HFFc6 (cell line): ENCODE results near the gene PACRG. TPM values are rescaled to one million over a fixed set of nuclear protein-coding genes. Genes with fewer than 3 reads are reported as not detected.

Source experiments
- DNase-seq: peaks from one replicate; pipeline ENCODE4 v3.0.0-alpha.2; 2018
- H3K27ac Mint-ChIP-seq: 2 replicates; pipeline ENCODE4 v1.8.0; 2020; ENCODE audit warnings: mild to moderate bottlenecking, mixed read lengths
- H3K27me3 Mint-ChIP-seq: 2 replicates; pipeline ENCODE4 v1.8.0; 2021; ENCODE audit warnings: mild to moderate bottlenecking, moderate library complexity, mixed read lengths; ENCODE audit not compliant: insufficient read depth
- H3K36me3 Mint-ChIP-seq: 2 replicates; pipeline ENCODE4 v1.8.0; 2021; ENCODE audit warnings: low read depth, mixed read lengths
- H3K4me1 Mint-ChIP-seq: 2 replicates; pipeline ENCODE4 v1.8.0; 2020; ENCODE audit warnings: low read depth, mixed read lengths
- H3K4me3 Mint-ChIP-seq: 2 replicates; pipeline ENCODE4 v1.8.0; 2020; ENCODE audit warnings: mild to moderate bottlenecking, moderate library complexity, mixed read lengths
- H3K9me3 Mint-ChIP-seq: 2 replicates; pipeline ENCODE4 v1.8.0; 2020; ENCODE audit warnings: mild to moderate bottlenecking, mixed read lengths
- CTCF ChIP-seq: fragments of 200-600 bp; sonication (generic); IDR thresholded peaks from 2 replicates; pipeline ENCODE4 v1.5.0; 2021; ENCODE audit warnings: antibody characterized with exemption, mild to moderate bottlenecking
- total RNA-seq, 6 experiments: library from RNA; stranded (reverse); fragmentation: NEBNext Ultra II Directional; extraction: Animal tissue kit (Norgen Biotek cat#: 25700); gene quantifications; 2 replicates in 1 of 6; 3 replicates in 5 of 6; pipeline ENCODE4 v1.2.3, GENCODE V29; 2021

The PACRG gene
- total RNA-seq, 6 experiments from 2014 or later = not detected

- Mint-ChIP-seq H3K9me3 (no peaks in the 10 kb centered on the region), H3K36me3 (no peaks in the 10 kb centered on the region), H3K27ac (peak overlapping the region; percentile 87), H3K27me3 (no peaks in the 10 kb centered on the region), H3K4me1 (peaks cover 8% of the 10 kb centered on the region), H3K4me3 (no peak overlapping the region; the same call in 1 of the 2 replicates)
- TF ChIP-seq CTCF = no peak
- DNase-seq = no peak
These were observed 932 bp downstream of the PACRG start for GRCh38 chr6:162728706-162729105.

DNA sequence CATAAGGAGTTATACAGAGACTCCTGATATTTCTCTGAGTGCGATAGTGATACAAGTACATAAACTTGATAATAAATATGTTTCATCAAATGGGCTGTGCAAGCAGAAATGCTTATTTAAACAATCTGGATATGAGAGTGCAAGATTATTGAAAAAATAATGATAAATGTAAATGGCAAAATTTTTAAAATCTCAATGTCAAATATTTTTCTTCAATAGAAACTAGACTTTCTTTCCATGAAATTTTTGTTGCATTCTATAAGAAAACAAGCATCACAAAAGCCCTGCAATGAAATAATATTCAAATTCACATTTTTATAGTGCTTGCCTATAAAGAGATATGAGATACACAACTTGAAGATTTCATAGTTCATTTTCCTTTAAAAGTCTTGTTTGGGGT, 2.7 kb downstream of the PACRG start:
- TF ChIP-seq CTCF = no peak
- Mint-ChIP-seq H3K27ac (no peak overlapping the region), H3K27me3 (no peaks in the 10 kb centered on the region), H3K9me3 (no peaks in the 10 kb centered on the region), H3K4me1 (peaks cover 8% of the 10 kb centered on the region), H3K36me3 (no peaks in the 10 kb centered on the region), H3K4me3 (no peak overlapping the region)
- DNase-seq = no peak

GRCh38 chr6:162733489-162733888, 5.7 kb downstream of the PACRG start:
- TF ChIP-seq CTCF = no peak
- no peak for DNase-seq
- no peaks in the 10 kb centered on the region for H3K9me3 Mint-ChIP-seq
- H3K36me3 Mint-ChIP-seq = no peaks in the 10 kb centered on the region
- no peak overlapping the region for H3K4me3 Mint-ChIP-seq
- H3K27ac Mint-ChIP-seq = no peak overlapping the region
- H3K4me1 Mint-ChIP-seq = no peaks in the 10 kb centered on the region
- no peaks in the 10 kb centered on the region for H3K27me3 Mint-ChIP-seq

DNA sequence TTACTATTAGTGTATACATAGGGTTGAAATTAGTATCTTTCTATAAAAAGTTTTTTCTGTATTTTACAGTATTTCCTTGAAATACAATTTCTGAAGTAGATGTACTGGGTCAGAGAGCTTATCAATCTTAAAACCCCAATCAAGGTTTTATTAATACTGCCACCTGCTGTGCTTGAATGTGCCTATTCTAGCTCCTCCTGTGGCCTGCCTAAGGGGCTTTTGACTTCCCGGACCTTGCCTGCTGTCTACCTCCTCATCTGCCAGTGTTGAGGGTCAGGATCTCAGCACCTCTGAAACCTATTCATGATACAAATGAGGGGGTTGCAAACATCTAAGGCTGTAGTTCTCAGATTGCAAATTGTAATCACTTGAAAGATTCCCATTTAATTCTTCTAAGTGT, 9.2 kb downstream of the PACRG start:
- no peaks in the 10 kb centered on the region for H3K36me3 Mint-ChIP-seq
- DNase-seq = no peak

DNA sequence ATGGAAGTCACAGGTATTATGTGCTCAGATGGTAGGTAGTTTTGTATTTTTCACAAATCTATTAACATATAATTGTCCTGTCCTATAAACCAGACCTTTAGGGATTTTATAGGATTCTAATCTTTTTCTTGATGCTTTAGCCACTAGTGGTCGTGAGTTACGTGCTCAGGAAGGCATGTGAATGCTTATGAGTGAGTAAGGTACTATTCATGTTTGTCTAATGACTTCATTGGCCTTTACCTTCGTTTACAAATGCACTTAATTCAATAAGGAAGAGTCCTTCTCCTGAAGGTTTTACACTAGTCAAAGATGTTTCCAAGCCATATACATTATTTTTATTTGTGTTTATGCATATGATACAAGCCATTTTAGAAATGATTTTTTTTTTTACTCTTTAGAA, 23.0 kb downstream of the PACRG start:
- Mint-ChIP-seq H3K4me3 (no peak overlapping the region), H3K27me3 (no peaks in the 10 kb centered on the region), H3K27ac (no peak overlapping the region), H3K4me1 (no peaks in the 10 kb centered on the region), H3K9me3 (peaks cover 23% of the 10 kb centered on the region), H3K36me3 (no peaks in the 10 kb centered on the region)
- TF ChIP-seq CTCF = no peak
- no peak for DNase-seq

More for the DNA sequence above, 9.2 kb downstream of the PACRG start:
- no peak for TF ChIP-seq CTCF
- H3K27me3 Mint-ChIP-seq = no peaks in the 10 kb centered on the region
- no peak overlapping the region for H3K4me3 Mint-ChIP-seq
- peaks cover under 1% of the 10 kb centered on the region; the same call in 1 of the 2 replicates for H3K9me3 Mint-ChIP-seq
- H3K27ac Mint-ChIP-seq = no peak overlapping the region
- H3K4me1 Mint-ChIP-seq = no peaks in the 10 kb centered on the region
